K562 (cell line): Measurements from ENCODE around the gene WWOX. TPM values are rescaled to one million over a fixed set of nuclear protein-coding genes. Genes with fewer than 3 reads are reported as not detected.

Source experiments
- ATAC-seq: fragments of 200-7000 bp; cut with Tn5 transposase; 3 replicates; pipeline ENCODE4 v1.9.1; 2020; ENCODE audit warnings: moderate library complexity
- BruUV-seq: library from RNA; stranded (reverse); fragments of 400-500 nt; replicated peaks from 2 replicates; lab custom pipeline; 2021; lab: Mats Ljungman, UMichigan
- CTCF ChIA-PET: fragments of 300-600 bp; formaldehyde crosslinking; extraction: SDS; loops from one replicate; lab custom pipeline; 2021; ENCODE audit warnings: low intra/inter-chr PET ratio; lab: Yijun Ruan, JAX
- POLR2A ChIA-PET: fragments of 300-600, 350-650 bp; sonication (Branson Sonifier 250); formaldehyde crosslinking; extraction: SDS; loops from one replicate; lab custom pipeline; 2021; ENCODE audit warnings: antibody characterized with exemption, inconsistent platforms; lab: Yijun Ruan, JAX
- DNase-seq, 4 experiments: peaks; one replicate each; pipeline versions ENCODE4 v3.0.0 to v3.0.0-alpha.2; 2011 to 2018; ENCODE audit warnings: low spot score in 3 of 4, mixed read lengths in 3 of 4; ENCODE audit errors: extremely low read depth in 1 of 4
- FAIRE-seq: peaks from 2 replicates; lab custom pipeline; 2011; peaks lifted over from hg19 to GRCh38; lab: Jason Lieb, UNC
- H2AFZ ChIP-seq: 2 replicates; pipeline ENCODE4 v1.6.0; 2011; ENCODE audit warnings: low read depth, low read length, control low read depth, inconsistent platforms
- H3K27ac ChIP-seq: fragments of 200-600 bp; 3 replicates; pipeline ENCODE4 v1.8.0; 2011; ENCODE audit warnings: low read depth, mild to moderate bottlenecking, control low read depth, inconsistent platforms, low read length, moderate library complexity, mixed read lengths; ENCODE audit errors: extremely low read depth
- H3K27me3 ChIP-seq, 2 experiments: fragments of 300-600 bp in 1 of 2; 2 replicates in 1 of 2; 3 replicates in 1 of 2; pipeline versions ENCODE4 v1.6.0 to v1.8.0; 2011; ENCODE audit warnings: inconsistent platforms in 2 of 2, low read length in 2 of 2, mild to moderate bottlenecking in 1 of 2, mixed read lengths in 1 of 2, moderate library complexity in 1 of 2; ENCODE audit not compliant: control insufficient read depth in 2 of 2, insufficient read depth in 2 of 2
- H3K36me3 ChIP-seq: fragments of 300-600 bp; 3 replicates; pipeline ENCODE4 v1.8.0; 2011; ENCODE audit warnings: mild to moderate bottlenecking, low read length, inconsistent platforms; ENCODE audit not compliant: control insufficient read depth, insufficient read depth
- H3K4me1 ChIP-seq, 2 experiments: fragments of 200-600 bp in 1 of 2; replicated peaks in 1 of 2; 2 replicates in 1 of 2; 3 replicates in 1 of 2; pipeline versions ENCODE4 v1.5.1 to v1.8.0; 2011; ENCODE audit warnings: inconsistent platforms in 2 of 2, low read length in 2 of 2, mild to moderate bottlenecking in 1 of 2, mixed read lengths in 1 of 2, moderate library complexity in 1 of 2; ENCODE audit not compliant: control insufficient read depth in 2 of 2, insufficient read depth in 2 of 2
- H3K4me2 ChIP-seq: 2 replicates; pipeline ENCODE4 v1.6.1; 2011; ENCODE audit warnings: low read length, control low read depth, inconsistent platforms, mixed read lengths; ENCODE audit not compliant: insufficient read depth
- H3K4me3 ChIP-seq: fragments of 200-600 bp; sonication (generic), shearing (Covaris generic); 2 replicates; pipeline ENCODE4 v1.5.1; 2016; ENCODE audit warnings: control low read depth, inconsistent platforms
- H3K79me2 ChIP-seq: fragments of 200-600 bp; 3 replicates; pipeline ENCODE4 v1.8.0; 2011; ENCODE audit warnings: low read length, inconsistent platforms; ENCODE audit not compliant: control insufficient read depth, insufficient read depth
- H3K9ac ChIP-seq, 2 experiments: 2 replicates each; pipeline versions ENCODE4 v1.6.0 to v1.6.1; 2011; ENCODE audit warnings: low read depth in 2 of 2, low read length in 2 of 2, control low read depth in 1 of 2, inconsistent platforms in 1 of 2, mild to moderate bottlenecking in 1 of 2, mixed read lengths in 1 of 2; ENCODE audit not compliant: insufficient read depth in 1 of 2
- H3K9me1 ChIP-seq: one replicate; pipeline ENCODE4 v1.6.0; 2011; ENCODE audit warnings: inconsistent platforms, mild to moderate bottlenecking, low read length, moderate library complexity; ENCODE audit not compliant: control insufficient read depth, insufficient read depth
- H3K9me3 ChIP-seq: replicated peaks from 2 replicates; pipeline ENCODE4 v1.5.1; 2011; ENCODE audit warnings: low read depth, low read length, inconsistent platforms; ENCODE audit not compliant: control insufficient read depth, insufficient read depth
- H4K20me1 ChIP-seq: replicated peaks from 2 replicates; pipeline ENCODE4 v1.6.1; 2011; ENCODE audit warnings: low read length, inconsistent platforms, mixed read lengths; ENCODE audit not compliant: control insufficient read depth, insufficient read depth
- CHD2 ChIP-seq: IDR thresholded peaks from 2 replicates; pipeline ENCODE4 v1.6.1; 2011; ENCODE audit warnings: low read depth, low read length
- HNRNPK ChIP-seq: fragments of 200-400 bp; formaldehyde crosslinking; IDR thresholded peaks from one replicate; pipeline ENCODE4 v1.6.1; 2018; ENCODE audit warnings: mild to moderate bottlenecking, low read depth, low read length; ENCODE audit not compliant: poor library complexity, severe bottlenecking
- PHF21A ChIP-seq: fragments of 450-650 bp; IDR thresholded peaks from 2 replicates; pipeline ENCODE4 v1.6.1; 2017; ENCODE audit warnings: low read depth, borderline replicate concordance
- SMAD2 ChIP-seq: fragments of 150-350 bp; IDR thresholded peaks from 2 replicates; pipeline ENCODE4 v1.6.1; 2014; ENCODE audit warnings: low read depth, mild to moderate bottlenecking, low read length
- ZBTB7A ChIP-seq: IDR thresholded peaks from 2 replicates; pipeline ENCODE4 v1.6.1; 2011; ENCODE audit warnings: low read depth, mild to moderate bottlenecking, low read length, moderate library complexity, borderline replicate concordance; ENCODE audit not compliant: control insufficient read depth
- ZNF217 ChIP-seq: sonication (generic); formaldehyde crosslinking; IDR thresholded peaks from 2 replicates; pipeline ENCODE4 v1.8.0; 2022; ENCODE audit warnings: mild to moderate bottlenecking, missing genetic modification reagents
- ZNF224 ChIP-seq: sonication (generic); formaldehyde crosslinking; IDR thresholded peaks from 2 replicates; pipeline ENCODE4 v1.8.0; 2022; ENCODE audit warnings: mild to moderate bottlenecking, missing genetic modification reagents
- WGBS: fragments of 100-300 bp; shearing (Covaris generic); methylation state at CpG from one replicate; pipeline ENCODE4 v1.1.6; 2016; ENCODE audit warnings: low coverage, mixed read lengths; ENCODE audit not compliant: insufficient coverage; ENCODE audit errors: missing lambda C conversion rate; 5-methylcytosine and 5-hydroxymethylcytosine counted together
- in situ Hi-C: fragments of 300-500 bp; cut with MboI; formaldehyde crosslinking; loops from 4 replicates; pipeline ENCODE4 v1.15.0; 2018; ENCODE audit warnings: inconsistent platforms, mixed read lengths
- intact Hi-C: fragments of 100-400 bp; cut with micrococcal nuclease; formaldehyde crosslinking; loops from 2 replicates; pipeline ENCODE4 v1.14.2; 2022
- polyA plus RNA-seq, 8 experiments: library from polyadenylated mRNA; depleted of rRNA in 4 of 8; stranded (reverse) in 5 of 8; unstranded in 3 of 8; fragments of >200 nt; fragmentation: Nextera tagmentation in 2 of 8; fragmentation: Illumina TruSeq in 1 of 8; extraction: Ambion mirVana in 2 of 8; extraction: Trizol in 1 of 8; gene quantifications; 2 replicates each; pipeline versions ENCODE4 v1.2.1 to v1.2.3, GENCODE V29; 2011 to 2014; ENCODE audit warnings: inconsistent platforms in 1 of 8, missing spikeins in 1 of 8
- total RNA-seq, 7 experiments: library from RNA; depleted of rRNA in 6 of 7; stranded (reverse); fragments of >200 nt in 6 of 7; fragmentation: Illumina TruSeq in 2 of 7; extraction: Trizol in 2 of 7; gene quantifications; 2 replicates each; pipeline versions ENCODE4 v1.2.1 to v1.2.3, GENCODE V29; 2011 to 2021; ENCODE audit warnings: low replicate concordance in 1 of 7
- TF ChIP-seq, protein P1 (sequence below): fragments of 450-650 bp; formaldehyde crosslinking; IDR thresholded peaks from 2 replicates; pipeline ENCODE4 v1.4.0; 2022; ENCODE audit warnings: missing genetic modification characterization
- TF ChIP-seq, protein P2 (sequence below): sonication (generic); formaldehyde crosslinking; IDR thresholded peaks from 2 replicates; pipeline ENCODE4 v1.8.1; 2023; ENCODE audit warnings: mild to moderate bottlenecking, missing genetic modification reagents

The WWOX gene
- total and polyA plus RNA-seq, 9 of the 15 experiments (the other 6 are each of a cell fraction or from before 2014, with no cell fraction given): 1.6 to 22.7 (median 8.1) TPM

DNA sequence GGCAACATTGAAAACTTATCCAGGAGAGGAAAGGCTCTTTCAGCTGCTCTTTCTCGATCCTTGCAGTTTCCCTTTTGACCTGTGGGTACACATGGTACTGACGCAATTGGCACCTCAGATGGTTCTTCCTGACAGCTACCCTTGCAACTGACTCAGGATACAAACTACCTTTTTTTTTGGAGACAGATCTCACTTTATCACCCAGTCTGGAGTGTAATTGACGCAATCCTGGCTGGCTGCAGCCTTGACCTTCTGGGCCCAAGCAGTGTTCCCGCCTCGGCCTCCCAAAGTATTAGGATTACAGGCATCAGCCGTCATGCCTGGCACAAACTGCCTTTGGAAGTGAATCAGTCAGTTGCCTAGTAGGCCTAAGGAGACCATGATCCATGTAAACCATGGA, 607.2 kb downstream of the WWOX start:
- H3K9me3 ChIP-seq: no peaks in the 10 kb centered on the region
- H3K27ac ChIP-seq: no peak overlapping the region
- TF ChIP-seq HNRNPK (no peak), ZNF217 (CRISPR knock-in tag) (no peak), CHD2 (no peak), PHF21A (no peak), ZBTB7A (no peak), SMAD2 (no peak), ZNF224 (CRISPR knock-in tag) (no peak)
- TF ChIP-seq, protein P1, sequence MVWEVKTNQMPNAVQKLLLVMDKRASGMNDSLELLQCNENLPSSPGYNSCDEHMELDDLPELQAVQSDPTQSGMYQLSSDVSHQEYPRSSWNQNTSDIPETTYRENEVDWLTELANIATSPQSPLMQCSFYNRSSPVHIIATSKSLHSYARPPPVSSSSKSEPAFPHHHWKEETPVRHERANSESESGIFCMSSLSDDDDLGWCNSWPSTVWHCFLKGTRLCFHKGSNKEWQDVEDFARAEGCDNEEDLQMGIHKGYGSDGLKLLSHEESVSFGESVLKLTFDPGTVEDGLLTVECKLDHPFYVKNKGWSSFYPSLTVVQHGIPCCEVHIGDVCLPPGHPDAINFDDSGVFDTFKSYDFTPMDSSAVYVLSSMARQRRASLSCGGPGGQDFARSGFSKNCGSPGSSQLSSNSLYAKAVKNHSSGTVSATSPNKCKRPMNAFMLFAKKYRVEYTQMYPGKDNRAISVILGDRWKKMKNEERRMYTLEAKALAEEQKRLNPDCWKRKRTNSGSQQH (CRISPR knock-in tag): no peak
- TF ChIP-seq, protein P2, sequence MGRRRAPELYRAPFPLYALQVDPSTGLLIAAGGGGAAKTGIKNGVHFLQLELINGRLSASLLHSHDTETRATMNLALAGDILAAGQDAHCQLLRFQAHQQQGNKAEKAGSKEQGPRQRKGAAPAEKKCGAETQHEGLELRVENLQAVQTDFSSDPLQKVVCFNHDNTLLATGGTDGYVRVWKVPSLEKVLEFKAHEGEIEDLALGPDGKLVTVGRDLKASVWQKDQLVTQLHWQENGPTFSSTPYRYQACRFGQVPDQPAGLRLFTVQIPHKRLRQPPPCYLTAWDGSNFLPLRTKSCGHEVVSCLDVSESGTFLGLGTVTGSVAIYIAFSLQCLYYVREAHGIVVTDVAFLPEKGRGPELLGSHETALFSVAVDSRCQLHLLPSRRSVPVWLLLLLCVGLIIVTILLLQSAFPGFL (CRISPR knock-in tag): no peak
- 0% methylated on average over 6 of the region's 6 CpGs for WGBS
- no peak overlapping the region for H2AFZ ChIP-seq
- no peak overlapping the region for H3K9ac ChIP-seq
- no peak overlapping the region for H3K4me2 ChIP-seq
- in situ Hi-C loops: no loop called here
- no TSS peak for BruUV-seq
- no peaks in the 10 kb centered on the region; the same call in 1 of the 2 replicates for H4K20me1 ChIP-seq
- ATAC-seq (no peak), DNase-seq (no peak), FAIRE-seq (no peak)
- H3K27me3 ChIP-seq: peaks cover 2 to 11% of the 10 kb centered on the region in 2 experiments; a peak in 2 of 5 replicates
- H3K9me1 ChIP-seq: no peaks in the 10 kb centered on the region
- intact Hi-C loops: loop anchor here (5.0 kb wide), 2 partner anchors 66 to 896 kb away; partner anchors contain the start of gene MAF
- no peaks in the 10 kb centered on the region for H3K36me3 ChIP-seq
- no peaks in the 10 kb centered on the region for H3K4me1 ChIP-seq
- ChIA-PET POLR2A (no interaction called here), CTCF (no interaction called here)
- H3K4me3 ChIP-seq: no peak overlapping the region
- no peaks in the 10 kb centered on the region for H3K79me2 ChIP-seq
